Glutamatergic neuron (in vitro differentiated cells): ENCODE results near the gene TXNDC15. TPM values are rescaled to one million over a fixed set of nuclear protein-coding genes. Genes with fewer than 3 reads are reported as not detected.

Source experiments
- DNase-seq: peaks from one replicate; pipeline ENCODE4 v3.0.0; 2022
- H3K27ac Mint-ChIP-seq: one replicate; pipeline ENCODE4 v1.8.0; 2020; ENCODE audit warnings: mild to moderate bottlenecking, mixed read lengths, inconsistent platforms; ENCODE audit not compliant: unreplicated experiment
- H3K27me3 Mint-ChIP-seq: one replicate; pipeline ENCODE4 v1.8.0; 2020; ENCODE audit warnings: mild to moderate bottlenecking, moderate library complexity, mixed read lengths, inconsistent platforms; ENCODE audit not compliant: unreplicated experiment
- H3K36me3 Mint-ChIP-seq: one replicate; pipeline ENCODE4 v1.8.0; 2020; ENCODE audit warnings: mild to moderate bottlenecking, mixed read lengths, inconsistent platforms; ENCODE audit not compliant: unreplicated experiment
- H3K4me1 Mint-ChIP-seq: one replicate; pipeline ENCODE4 v1.8.0; 2020; ENCODE audit warnings: mild to moderate bottlenecking, low read depth, mixed read lengths, inconsistent platforms; ENCODE audit not compliant: unreplicated experiment
- H3K4me3 Mint-ChIP-seq: one replicate; pipeline ENCODE4 v1.8.0; 2020; ENCODE audit warnings: mild to moderate bottlenecking, mixed read lengths, inconsistent platforms; ENCODE audit not compliant: unreplicated experiment
- H3K9me3 Mint-ChIP-seq: one replicate; pipeline ENCODE4 v1.8.0; 2020; ENCODE audit warnings: mild to moderate bottlenecking, moderate library complexity, mixed read lengths, inconsistent platforms; ENCODE audit not compliant: unreplicated experiment
- long read RNA-seq: library from polyadenylated mRNA; unstranded; transcript quantifications from one replicate; pipeline ENCODE4 v2.0.0, GENCODE V29; 2020; ENCODE audit not compliant: unreplicated experiment
- total RNA-seq: library from RNA; stranded (reverse); fragmentation: NEBNext Ultra II Directional; extraction: Animal tissue kit (Norgen Biotek cat#: 25700); gene quantifications from one replicate; pipeline ENCODE4 v1.2.1, GENCODE V29; 2021; ENCODE audit not compliant: unreplicated experiment
- TF ChIP-seq, protein P1 (sequence below): fragments of 200-600 bp; sonication (generic); IDR thresholded peaks from one replicate; pipeline ENCODE4 v1.5.0; 2021; ENCODE audit not compliant: partially characterized antibody, unreplicated experiment

TXNDC15 gene
- total RNA-seq, result 57.5 TPM
- long read RNA-seq, transcript TXNDC15-201 (5 exons, 3,548 nt), result major isoform, 27 of 35 reads
- long read RNA-seq, partial matches to known transcripts, result 0 of 35 reads
- long read RNA-seq, other reads (novel, unspliced or antisense), result 6 of 35 reads

DNA sequence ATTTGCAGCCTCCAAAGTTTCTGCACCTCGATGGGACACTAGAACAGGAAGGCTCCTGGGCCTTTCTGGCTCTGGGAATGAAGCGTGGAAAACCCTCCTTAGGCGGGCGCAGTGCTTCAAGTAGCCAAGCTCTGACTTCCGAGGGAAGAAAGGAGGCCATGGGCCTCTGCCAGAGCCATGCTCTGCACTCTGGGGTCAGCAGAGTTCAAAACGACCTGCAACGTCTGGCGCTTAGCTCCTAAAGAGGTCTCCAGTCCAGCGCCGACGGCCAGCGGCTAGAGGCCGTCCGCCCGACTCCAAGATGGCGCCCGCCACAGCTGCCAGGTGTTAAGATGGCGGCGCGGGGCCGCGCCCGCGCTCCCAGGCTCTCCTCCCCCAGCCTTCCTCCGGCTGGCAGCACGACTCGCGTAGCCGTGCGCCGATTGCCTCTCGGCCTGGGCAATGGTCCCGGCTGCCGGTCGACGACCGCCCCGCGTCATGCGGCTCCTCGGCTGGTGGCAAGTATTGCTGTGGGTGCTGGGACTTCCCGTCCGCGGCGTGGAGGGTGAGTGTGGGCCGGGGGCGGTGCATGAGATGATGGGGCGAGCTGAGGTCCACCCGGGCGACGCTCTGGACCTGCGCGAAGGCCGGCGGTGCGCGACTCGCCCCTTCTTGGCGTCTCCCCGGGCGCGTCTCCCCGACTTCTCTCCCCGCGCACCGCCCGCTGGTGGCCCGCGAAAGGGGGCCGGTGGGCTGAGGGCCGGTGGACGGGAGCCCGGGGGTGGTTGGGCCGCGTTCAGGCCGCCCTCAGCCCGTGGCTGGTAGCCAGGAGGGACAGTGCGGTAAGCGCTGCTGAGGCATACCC, at the start of gene TXNDC15:
TXNDC15 (plus strand) TSS at position 385 of the 844 bp plus-strand sequence; CDS start at position 442, 57 bp downstream.
- peaks cover 3% of the 10 kb centered on the region for H3K9me3 Mint-ChIP-seq
- H3K4me3 Mint-ChIP-seq, result peak within 1 kb of the TSS; percentile 97
- TF ChIP-seq, protein P1, sequence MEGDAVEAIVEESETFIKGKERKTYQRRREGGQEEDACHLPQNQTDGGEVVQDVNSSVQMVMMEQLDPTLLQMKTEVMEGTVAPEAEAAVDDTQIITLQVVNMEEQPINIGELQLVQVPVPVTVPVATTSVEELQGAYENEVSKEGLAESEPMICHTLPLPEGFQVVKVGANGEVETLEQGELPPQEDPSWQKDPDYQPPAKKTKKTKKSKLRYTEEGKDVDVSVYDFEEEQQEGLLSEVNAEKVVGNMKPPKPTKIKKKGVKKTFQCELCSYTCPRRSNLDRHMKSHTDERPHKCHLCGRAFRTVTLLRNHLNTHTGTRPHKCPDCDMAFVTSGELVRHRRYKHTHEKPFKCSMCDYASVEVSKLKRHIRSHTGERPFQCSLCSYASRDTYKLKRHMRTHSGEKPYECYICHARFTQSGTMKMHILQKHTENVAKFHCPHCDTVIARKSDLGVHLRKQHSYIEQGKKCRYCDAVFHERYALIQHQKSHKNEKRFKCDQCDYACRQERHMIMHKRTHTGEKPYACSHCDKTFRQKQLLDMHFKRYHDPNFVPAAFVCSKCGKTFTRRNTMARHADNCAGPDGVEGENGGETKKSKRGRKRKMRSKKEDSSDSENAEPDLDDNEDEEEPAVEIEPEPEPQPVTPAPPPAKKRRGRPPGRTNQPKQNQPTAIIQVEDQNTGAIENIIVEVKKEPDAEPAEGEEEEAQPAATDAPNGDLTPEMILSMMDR, result no peak
- H3K4me1 Mint-ChIP-seq, result peaks cover 7% of the 10 kb centered on the region
- H3K27me3 Mint-ChIP-seq, result peaks cover 9% of the 10 kb centered on the region
- peak; percentile 91 for DNase-seq
- peak within 1 kb of the TSS; percentile 97 for H3K27ac Mint-ChIP-seq
- no peaks in the 10 kb centered on the region for H3K36me3 Mint-ChIP-seq

- no peaks in the 10 kb centered on the region for H3K4me1 Mint-ChIP-seq
- no peak overlapping the region for H3K4me3 Mint-ChIP-seq
- DNase-seq, result no peak
- H3K27ac Mint-ChIP-seq, result no peak overlapping the region
- TF ChIP-seq, protein P1, result no peak
- peaks cover 2% of the 10 kb centered on the region for H3K27me3 Mint-ChIP-seq
- H3K9me3 Mint-ChIP-seq, result no peaks in the 10 kb centered on the region
- H3K36me3 Mint-ChIP-seq, result no peaks in the 10 kb centered on the region
These were observed 49.5 kb upstream of the TXNDC15 start for GRCh38 chr5:134824681-134825080.

GRCh38 chr5:134825212-134825611, 49.0 kb upstream of the TXNDC15 start:
- no peak for DNase-seq
- H3K27ac Mint-ChIP-seq, result no peak overlapping the region
- no peaks in the 10 kb centered on the region for H3K9me3 Mint-ChIP-seq
- H3K4me3 Mint-ChIP-seq, result no peak overlapping the region
- no peaks in the 10 kb centered on the region for H3K4me1 Mint-ChIP-seq
- peaks cover 2% of the 10 kb centered on the region for H3K27me3 Mint-ChIP-seq
- TF ChIP-seq, protein P1, result no peak
- no peaks in the 10 kb centered on the region for H3K36me3 Mint-ChIP-seq

GRCh38 chr5:134833340-134834032, 40.7 kb upstream of the TXNDC15 start:
- no peaks in the 10 kb centered on the region for H3K36me3 Mint-ChIP-seq

More at GRCh38 chr5:134833340-134834032, 40.7 kb upstream of the TXNDC15 start:
- H3K4me1 Mint-ChIP-seq, result no peaks in the 10 kb centered on the region
- TF ChIP-seq, protein P1, result no peak
- H3K4me3 Mint-ChIP-seq, result no peak overlapping the region
- no peak overlapping the region for H3K27ac Mint-ChIP-seq
- no peaks in the 10 kb centered on the region for H3K27me3 Mint-ChIP-seq
- DNase-seq, result no peak
- no peaks in the 10 kb centered on the region for H3K9me3 Mint-ChIP-seq
